Measurements from ENCODE around the gene GJA3.
A peak's percentile ranks its signal among the peaks of the same experiment; 100 is the strongest.

The GJA3 gene

DNA sequence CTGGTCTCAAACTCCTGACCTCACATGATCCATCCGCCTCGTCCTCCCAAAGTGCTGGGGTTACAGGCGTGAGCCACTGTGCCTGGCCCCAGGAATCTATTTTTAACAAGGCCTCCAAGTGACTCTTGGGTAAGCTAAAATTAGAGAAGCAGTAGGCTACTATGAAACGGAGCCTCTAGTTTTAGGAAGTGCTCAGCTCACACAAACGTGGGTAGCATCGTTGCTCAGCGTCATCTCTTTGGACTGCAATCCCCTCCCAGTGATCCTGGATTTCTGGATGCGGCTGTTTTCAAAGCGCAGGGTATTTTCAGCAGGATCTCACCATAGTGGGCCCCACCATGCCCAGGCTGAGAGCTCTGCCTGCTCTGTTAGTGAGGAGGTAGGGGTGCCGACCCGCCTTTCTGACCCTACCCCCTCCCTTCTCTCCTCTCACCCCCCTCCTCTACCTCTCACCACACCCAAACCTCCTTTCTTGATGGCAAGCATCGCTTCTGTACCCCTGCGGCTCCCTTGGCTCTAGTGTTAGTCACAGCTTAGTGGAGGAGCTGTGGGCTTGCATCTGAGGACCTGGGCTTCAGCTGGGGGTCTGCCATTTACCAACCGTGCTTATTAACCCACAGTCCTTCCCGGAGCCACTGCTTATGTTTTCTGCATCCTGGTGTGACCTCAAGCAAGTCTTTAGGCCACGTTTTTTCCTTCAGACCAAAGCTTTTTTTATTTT, 34.2 kb downstream of the GJA3 start:
- no peak for DNase-seq

- no peak for DNase-seq
These were observed 35.1 kb downstream of the GJA3 start for GRCh38 chr13:20125783-20126165.

DNA sequence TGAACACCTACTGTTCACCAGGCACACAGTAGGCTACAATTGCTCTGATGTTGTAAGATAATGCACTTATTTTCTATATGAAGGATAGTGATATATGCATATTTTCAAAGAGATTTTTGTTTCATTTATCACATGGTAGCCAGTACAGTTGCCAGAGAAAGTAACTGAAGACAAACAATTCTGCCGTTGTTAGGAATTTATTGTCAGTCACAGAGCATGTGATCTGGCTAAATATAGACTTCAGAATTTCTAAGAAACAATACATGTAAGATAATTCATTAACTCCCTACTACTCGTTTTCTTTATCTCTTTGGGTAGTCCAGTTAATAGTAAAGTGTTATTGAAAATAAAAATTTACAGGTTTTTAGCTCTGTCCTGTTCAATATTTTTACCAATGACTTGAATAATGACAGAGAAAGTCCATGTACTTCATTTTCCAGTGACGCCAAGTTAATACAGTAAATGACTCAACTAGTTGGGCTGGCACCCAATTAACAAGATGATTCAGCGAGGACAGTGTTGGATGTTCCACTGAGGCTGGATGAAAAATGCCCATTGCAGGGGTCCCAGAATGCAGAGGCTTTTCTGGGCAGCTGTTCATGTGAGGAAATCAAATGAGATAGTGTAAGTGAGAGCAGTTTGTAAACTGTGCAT, 35.6 kb downstream of the GJA3 start:
- DNase-seq = no peak

DNA sequence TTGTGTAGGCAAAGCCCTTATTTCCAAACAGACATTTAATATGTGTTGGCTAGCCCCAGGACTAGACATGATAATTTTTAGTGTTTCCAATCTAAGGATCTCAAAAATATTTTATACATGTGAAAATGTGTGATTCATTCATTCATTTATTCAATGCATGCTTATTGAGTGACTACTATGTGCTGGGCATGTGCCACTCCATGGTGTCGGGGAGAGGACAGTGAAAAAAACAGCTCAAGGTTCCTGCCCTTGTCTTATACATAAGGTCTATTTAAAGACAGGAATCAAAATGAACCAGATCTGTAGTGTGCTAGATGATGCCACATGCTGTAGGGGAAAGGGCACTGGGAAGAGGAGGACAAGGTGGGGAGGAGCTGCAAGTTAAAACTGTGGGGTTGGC, 36.5 kb downstream of the GJA3 start:
- DNase-seq = no peak

DNA sequence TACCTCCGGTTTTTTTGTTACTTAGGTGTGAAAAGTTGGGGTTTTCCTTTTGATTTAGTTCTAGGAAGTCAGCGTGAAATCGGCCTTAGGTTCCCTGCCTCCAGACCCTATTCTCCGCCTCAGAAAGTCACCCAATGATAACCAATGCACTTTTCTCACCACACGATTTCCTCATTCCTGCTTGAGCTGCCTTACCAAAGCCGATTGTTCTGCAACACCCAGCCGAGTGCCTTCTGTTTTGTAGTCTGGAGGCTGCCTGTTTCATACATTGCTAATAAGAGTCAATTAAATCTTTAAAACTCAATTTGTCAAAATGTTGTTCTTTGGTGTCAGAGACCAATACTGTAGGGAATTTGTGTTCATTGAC, 39.7 kb downstream of the GJA3 start:
- no peak for DNase-seq

GRCh38 chr13:20119960-20120359, 40.9 kb downstream of the GJA3 start:
- no peak for DNase-seq

GRCh38 chr13:20118268-20119140, 42.3 kb downstream of the GJA3 start:
- DNase-seq = peak; percentile 33

DNA sequence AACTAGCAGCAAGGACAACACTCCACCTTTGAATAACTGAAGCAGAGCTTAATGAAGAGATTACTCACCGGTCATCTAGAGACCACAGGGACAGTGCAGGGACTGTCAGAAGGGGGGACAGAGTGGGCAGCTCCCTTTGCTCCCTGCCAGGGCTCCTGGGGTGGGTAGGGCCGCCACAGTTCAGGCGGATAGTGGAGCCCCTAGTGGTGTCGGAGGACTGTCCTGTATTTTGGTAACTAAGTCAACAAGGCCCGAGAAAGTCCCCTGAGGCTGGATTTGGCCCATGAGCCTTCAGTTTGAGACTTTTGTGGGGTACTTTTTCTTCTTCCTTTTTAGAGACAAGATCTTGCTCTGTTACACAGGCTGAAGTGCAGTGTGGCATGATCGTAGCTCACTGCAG, 44.6 kb downstream of the GJA3 start:
- DNase-seq = no peak

- no peak for DNase-seq
These were observed 46.7 kb downstream of the GJA3 start for GRCh38 chr13:20114066-20114610.

- DNase-seq = no peak
These were observed 51.8 kb downstream of the GJA3 start for GRCh38 chr13:20109037-20109436.

GRCh38 chr13:20106742-20107141, 54.1 kb downstream of the GJA3 start:
- DNase-seq = no peak

DNA sequence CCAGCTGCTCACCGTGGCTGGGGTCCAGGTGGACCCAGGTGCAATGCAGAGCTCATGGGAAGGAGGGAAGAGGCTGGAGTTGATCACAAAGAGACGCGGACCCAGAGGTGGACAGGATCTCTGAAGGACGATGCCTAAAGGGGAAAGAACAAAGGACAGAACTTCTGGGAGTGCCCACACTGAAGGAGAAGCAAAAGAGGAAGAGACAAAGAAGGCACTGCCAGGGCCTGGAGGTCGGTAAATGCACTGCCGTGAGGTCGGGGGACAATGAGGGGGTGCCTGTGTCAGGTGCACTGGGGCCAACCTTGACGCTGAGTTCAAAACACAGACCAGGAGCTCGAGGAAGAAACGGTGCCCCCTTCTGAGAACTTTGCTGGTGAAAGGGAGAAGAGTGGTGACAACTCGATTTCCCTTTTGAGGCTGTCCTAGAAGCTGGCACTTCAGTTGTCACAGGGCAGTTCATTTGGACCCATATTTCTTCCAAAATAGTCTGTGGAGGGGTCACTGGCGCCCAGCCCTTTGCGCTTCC, 55.6 kb downstream of the GJA3 start:
- DNase-seq = no peak

- DNase-seq = no peak
These were observed 58.2 kb downstream of the GJA3 start for GRCh38 chr13:20102525-20103180.

- DNase-seq = no peak
These were observed 59.2 kb downstream of the GJA3 start for GRCh38 chr13:20101467-20102316.

DNA sequence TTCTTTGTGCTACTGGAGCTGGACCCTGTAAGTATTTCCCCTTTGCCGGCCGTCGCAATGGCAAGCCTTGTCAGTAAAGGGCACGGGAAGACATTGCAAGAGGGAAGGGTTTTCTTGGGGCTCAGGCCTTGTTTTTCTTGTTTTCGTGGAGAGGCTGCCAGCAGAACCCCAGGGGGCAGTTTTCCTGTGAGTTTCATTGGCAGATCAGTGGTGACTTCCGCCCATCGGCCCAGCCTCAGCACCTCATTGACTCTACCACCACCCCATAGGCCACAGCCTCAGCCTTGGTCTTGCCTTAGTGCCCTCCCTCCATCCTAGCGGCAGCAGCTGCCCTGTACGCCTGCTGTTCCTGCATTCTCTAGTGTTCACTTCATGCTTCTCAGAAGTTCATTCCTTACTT, 61.5 kb downstream of the GJA3 start:
- DNase-seq = no peak

- DNase-seq = no peak
These were observed 66.9 kb downstream of the GJA3 start for GRCh38 chr13:20093951-20094350.

GRCh38 chr13:20090349-20090748, 70.5 kb downstream of the GJA3 start:
- DNase-seq = no peak
